Mucosa of rectum (tissue), 2 donors: ENCODE data around the gene SUGCT.
"Not testable (repeated sequence)": the region's sequence is repeated elsewhere in the genome, so short reads cannot be mapped to it uniquely, and the experiment has no call there.

ENCODE experiments used
- H3K27ac ChIP-seq, 2 donors: one replicate each; pipeline ENCODE4 v1.7.0; 2013; ENCODE audit warnings: inconsistent platforms in 2 of 2, low read depth in 2 of 2, low read length in 2 of 2
- H3K27me3 ChIP-seq, 2 donors: one replicate each; pipeline ENCODE4 v1.7.0; 2013; ENCODE audit warnings: low read length in 2 of 2; ENCODE audit not compliant: control insufficient read depth in 2 of 2, insufficient read depth in 2 of 2
- H3K36me3 ChIP-seq, 2 donors: one replicate each; pipeline ENCODE4 v1.7.0; 2013; ENCODE audit warnings: low read length in 2 of 2; ENCODE audit not compliant: control insufficient read depth in 2 of 2, insufficient read depth in 2 of 2
- H3K4me1 ChIP-seq, 2 donors: one replicate each; pipeline ENCODE4 v1.7.0; 2013; ENCODE audit warnings: low read length in 2 of 2, mild to moderate bottlenecking in 1 of 2; ENCODE audit not compliant: control insufficient read depth in 2 of 2, insufficient read depth in 2 of 2
- H3K4me3 ChIP-seq, 2 donors: one replicate each; pipeline ENCODE4 v1.7.0; 2013; ENCODE audit warnings: low read length in 2 of 2
- H3K9ac ChIP-seq, 2 donors: one replicate each; pipeline ENCODE4 v1.7.0; 2013; ENCODE audit warnings: low read length in 2 of 2, low read depth in 1 of 2, mild to moderate bottlenecking in 1 of 2
- H3K9me3 ChIP-seq, 2 donors: one replicate each; pipeline ENCODE4 v1.7.0; 2013; ENCODE audit warnings: low read length in 2 of 2; ENCODE audit not compliant: control insufficient read depth in 2 of 2
- donor health status: healthy.
- donor health status: Normal muscosa, but diverticular disease.

The SUGCT gene

DNA sequence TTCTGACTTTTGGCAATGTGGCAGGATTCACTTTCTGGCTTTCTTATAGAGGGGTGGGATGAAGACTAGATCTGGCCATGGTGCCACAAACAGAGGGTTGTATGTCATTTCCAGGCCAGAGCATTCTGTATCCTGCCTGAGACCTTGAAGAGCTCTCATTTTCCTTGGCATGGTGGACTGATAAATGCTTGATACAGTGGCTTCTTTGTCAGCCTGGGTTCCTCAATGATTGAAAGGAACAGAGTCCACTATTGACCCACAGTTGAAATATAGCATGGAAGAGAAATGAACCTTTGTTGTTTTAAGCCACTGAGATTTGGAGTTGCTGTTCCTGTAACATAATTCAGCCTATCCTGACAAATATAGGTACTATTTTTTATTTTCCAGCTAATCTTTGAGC, 462.7 kb downstream of the SUGCT start:
- H3K36me3 ChIP-seq: no peaks in the 10 kb centered on the region
- no peaks in the 10 kb centered on the region for H3K27me3 ChIP-seq
- no peaks in the 10 kb centered on the region for H3K4me1 ChIP-seq
- H3K9ac ChIP-seq: no peak overlapping the region
- H3K4me3 ChIP-seq: no peak overlapping the region
- H3K27ac ChIP-seq: no peak overlapping the region
- no peaks in the 10 kb centered on the region for H3K9me3 ChIP-seq

DNA sequence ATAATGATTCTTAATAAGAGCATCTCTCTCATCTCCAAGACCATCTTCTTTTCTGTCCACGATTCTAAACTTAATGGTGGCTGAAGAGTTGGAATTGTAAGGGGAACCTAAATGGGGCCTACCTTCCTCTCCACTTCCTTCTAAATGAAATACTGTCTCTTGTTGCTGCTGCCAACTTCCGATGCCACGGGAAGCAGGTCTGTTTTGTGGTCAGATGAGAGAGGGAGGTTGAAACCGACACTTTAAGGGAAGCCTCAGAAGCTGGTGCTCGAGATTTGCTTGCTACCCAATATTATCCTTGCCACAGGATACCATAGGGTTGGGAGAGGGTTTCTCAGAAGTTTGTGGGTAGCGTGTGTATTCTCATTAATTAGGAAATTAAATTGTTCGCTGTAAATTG, 464.1 kb downstream of the SUGCT start:
- no peak overlapping the region for H3K9ac ChIP-seq
- no peaks in the 10 kb centered on the region for H3K4me1 ChIP-seq
- H3K9me3 ChIP-seq: no peaks in the 10 kb centered on the region
- no peaks in the 10 kb centered on the region for H3K36me3 ChIP-seq
- H3K27me3 ChIP-seq: no peaks in the 10 kb centered on the region
- no peak overlapping the region for H3K4me3 ChIP-seq
- no peak overlapping the region for H3K27ac ChIP-seq

DNA sequence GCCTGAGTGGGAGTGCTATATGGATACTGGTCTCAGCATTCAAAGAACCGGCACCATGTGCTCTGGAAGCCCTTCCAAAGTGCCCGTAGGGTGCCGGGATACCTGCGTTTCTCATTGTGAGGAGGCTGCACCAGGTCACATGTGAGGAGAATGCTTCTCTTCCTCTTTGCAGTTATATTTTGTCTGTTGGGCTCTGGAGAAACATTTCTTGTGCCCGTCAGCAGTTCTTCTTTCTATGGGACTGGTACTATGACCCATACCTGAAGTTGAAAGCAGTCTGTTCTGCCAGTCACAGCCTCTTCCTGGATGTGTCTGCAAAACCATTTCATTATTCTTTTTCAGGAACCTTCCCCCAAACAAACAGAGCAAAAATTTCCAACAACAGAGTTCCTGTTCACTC, 465.0 kb downstream of the SUGCT start:
- Histone ChIP-seq H3K4me1 (no peaks in the 10 kb centered on the region), H3K27me3 (no peaks in the 10 kb centered on the region), H3K9me3 (no peaks in the 10 kb centered on the region), H3K27ac (no peak overlapping the region), H3K36me3 (no peaks in the 10 kb centered on the region), H3K4me3 (no peak overlapping the region), H3K9ac (no peak overlapping the region)

DNA sequence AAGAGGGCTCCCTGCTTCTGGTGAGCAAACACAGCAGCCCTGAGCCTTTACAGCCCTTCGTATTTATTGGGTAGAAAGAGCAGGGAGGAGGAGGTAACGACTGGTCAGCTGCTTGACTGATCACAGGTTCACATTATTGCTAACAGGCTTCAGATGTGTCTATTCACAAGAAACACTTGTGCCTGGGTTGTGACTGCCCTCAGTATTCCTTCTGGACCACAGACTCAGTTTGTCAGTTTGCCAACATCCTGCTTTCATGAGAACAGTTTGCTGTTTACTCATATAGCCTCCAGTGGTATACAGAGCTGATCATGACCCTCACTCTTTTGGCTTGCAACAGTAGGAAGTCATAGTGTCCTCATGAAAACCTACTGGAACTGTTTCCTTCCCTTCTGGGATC, 467.5 kb downstream of the SUGCT start:
- not testable (repeated sequence) for H3K4me3 ChIP-seq, H3K9me3 ChIP-seq, H3K4me1 ChIP-seq, H3K36me3 ChIP-seq, H3K9ac ChIP-seq, H3K27me3 ChIP-seq, H3K27ac ChIP-seq

DNA sequence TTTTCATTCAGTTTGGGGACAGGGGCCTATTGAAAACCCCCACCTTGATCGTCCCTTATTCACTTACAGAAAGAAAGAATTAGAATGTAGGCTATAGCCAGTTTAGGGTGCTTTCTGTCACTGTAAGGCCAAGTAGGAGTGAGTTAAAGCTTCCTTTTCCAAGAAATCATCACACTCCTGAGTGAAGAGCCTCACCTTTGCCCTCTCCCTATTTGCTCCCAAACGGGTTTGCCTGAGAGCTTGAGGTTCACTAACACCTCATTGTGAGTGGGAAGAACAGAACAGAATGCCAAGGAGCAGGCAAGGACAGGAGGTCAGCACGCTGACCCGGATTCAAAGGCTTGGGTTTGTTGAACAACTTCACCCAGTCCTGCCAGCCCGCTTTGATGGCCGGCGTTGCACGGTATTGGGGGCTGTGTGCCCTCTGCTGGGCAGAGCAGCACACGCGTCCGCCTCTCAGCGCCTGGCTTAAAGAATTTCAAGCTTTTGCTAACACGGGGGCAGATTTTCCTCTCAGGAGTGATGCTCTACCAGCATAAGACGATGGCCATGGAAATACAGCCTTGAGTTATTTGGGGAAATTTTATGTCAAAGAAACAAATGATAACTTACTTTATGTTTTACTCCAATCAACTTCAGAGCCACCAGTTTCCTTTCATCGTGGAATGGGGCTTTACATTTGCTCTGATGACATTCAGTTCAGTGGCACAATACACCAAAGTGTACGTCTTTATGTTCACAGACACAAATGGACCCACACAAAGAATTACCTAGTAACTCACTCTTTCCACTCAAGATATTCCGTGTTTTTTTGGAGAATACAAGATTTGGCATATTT, 470.0 kb downstream of the SUGCT start:
- Histone ChIP-seq H3K9me3 (no peaks in the 10 kb centered on the region), H3K27ac (no peak overlapping the region), H3K9ac (no peak overlapping the region), H3K4me3 (no peak overlapping the region), H3K36me3 (no peaks in the 10 kb centered on the region), H3K4me1 (no peaks in the 10 kb centered on the region), H3K27me3 (no peaks in the 10 kb centered on the region)

DNA sequence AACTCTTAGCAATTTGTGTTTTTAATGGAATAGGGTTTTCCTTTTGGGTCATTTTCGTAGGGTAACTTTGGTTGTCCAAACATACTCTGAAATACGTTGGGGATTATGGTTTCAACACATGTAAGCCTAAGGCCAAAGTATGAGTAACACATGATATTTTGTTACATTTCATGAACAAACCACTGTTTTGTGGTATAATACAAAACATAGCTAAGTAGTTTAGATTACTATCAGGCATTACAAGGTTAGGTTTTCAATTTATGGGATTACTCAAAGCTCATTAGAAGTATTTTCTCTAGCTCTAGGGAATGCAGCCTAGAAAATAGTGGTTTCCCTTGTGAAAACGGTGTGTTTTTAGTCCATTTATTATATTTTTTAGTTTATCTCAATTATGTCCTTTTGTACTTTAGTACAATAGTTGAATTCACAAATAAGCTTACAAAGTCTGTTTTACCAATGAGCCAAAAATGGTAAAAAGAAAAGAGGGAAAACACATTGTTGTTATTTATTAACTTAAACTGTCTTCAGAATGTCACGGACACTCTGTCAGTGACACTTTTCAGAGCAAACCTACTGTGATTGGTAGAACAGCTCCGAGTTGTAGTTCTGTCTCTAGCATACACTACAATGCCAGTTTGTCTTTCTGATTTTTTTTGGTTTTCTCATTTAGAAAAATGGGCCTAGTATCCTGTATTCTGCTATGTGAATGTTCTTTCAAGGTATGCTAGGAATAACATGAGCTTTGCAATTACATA, 473.7 kb downstream of the SUGCT start:
- H3K36me3 ChIP-seq: no peaks in the 10 kb centered on the region
- no peaks in the 10 kb centered on the region for H3K27me3 ChIP-seq
- H3K27ac ChIP-seq: no peak overlapping the region
- no peak overlapping the region for H3K9ac ChIP-seq
- H3K9me3 ChIP-seq: no peaks in the 10 kb centered on the region
- H3K4me1 ChIP-seq: no peaks in the 10 kb centered on the region
- H3K4me3 ChIP-seq: no peak overlapping the region

DNA sequence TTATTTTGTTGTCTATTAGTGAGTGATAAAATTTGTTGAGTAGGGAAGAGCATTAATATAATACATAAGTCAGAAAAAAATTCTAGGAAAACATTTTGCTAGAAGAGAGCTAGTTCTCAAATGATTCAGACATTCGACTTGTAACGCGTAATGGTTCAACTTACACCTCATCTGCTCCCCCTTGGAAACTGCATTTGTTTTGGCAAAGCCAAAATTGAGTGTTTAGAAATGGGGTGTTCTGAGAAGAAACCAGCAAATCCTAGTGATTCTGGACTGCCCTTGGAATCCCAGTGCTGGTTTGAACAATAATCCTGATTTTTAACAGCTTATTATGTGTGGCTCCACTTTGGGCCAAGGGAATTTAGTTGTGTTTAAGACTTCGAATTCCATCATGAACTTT, 475.7 kb downstream of the SUGCT start:
- Histone ChIP-seq H3K4me1 (no peaks in the 10 kb centered on the region), H3K4me3 (no peak overlapping the region), H3K9ac (no peak overlapping the region), H3K27me3 (no peaks in the 10 kb centered on the region), H3K36me3 (no peaks in the 10 kb centered on the region), H3K9me3 (no peaks in the 10 kb centered on the region), H3K27ac (no peak overlapping the region)

DNA sequence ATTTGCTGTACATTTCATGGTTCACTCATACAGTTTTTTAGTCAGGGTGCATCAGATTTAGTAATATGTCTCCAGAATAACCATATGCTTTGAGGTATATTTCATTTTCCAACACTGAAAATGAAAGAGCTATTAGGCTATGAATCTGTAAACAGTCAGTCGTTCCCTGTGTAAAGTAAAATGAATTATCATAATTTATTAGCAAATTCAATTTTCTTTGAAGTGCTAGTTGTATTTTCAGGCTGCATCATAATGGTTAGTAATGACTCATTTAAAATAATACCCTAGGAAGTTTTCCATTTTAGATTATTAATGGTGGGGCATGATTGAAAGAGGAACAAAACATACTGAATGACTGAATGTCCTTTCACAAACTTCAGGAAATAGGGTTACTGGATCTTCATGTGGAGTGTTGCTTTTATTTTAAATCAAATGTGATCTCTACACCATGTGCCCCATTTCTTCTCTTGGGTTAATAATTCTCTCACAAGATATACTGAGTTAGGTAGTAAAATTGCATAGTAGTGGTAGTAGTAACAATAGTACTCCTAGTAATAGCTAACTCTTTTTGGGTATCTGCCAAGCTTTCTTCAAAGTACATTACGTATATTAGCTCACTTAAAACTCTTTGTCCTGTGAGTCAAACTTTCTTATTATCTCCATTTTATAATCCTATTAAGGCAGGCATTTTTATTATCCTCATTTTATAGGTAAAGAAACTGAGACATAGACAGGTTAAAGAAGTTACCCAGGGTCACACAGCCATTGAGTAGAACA, 476.5 kb downstream of the SUGCT start:
- no peaks in the 10 kb centered on the region for H3K9me3 ChIP-seq
- no peaks in the 10 kb centered on the region for H3K27me3 ChIP-seq
- H3K36me3 ChIP-seq: no peaks in the 10 kb centered on the region
- H3K9ac ChIP-seq: no peak overlapping the region
- no peaks in the 10 kb centered on the region for H3K4me1 ChIP-seq
- no peak overlapping the region for H3K4me3 ChIP-seq
- H3K27ac ChIP-seq: no peak overlapping the region

DNA sequence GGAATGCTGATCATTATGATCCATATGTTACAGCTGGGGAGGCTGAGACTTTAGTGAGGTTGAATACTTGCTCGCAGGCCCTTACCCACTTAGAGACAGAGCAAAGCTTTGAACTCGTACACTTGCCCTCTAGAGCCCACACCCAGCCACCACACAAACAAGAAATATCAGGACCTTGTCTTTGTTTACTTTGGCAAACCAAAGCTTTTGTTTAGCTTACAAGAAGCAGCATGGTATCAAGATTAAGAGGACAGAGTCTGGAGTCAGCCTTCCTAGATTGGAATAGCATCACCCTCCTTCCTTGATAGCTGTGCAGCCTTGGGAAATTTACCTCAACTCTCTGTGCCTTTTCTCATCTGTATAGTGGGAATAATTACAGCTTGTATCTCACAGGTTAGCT, 477.5 kb downstream of the SUGCT start:
- Histone ChIP-seq H3K4me1 (no peaks in the 10 kb centered on the region), H3K9me3 (no peaks in the 10 kb centered on the region), H3K4me3 (no peak overlapping the region), H3K9ac (no peak overlapping the region), H3K27me3 (no peaks in the 10 kb centered on the region), H3K36me3 (no peaks in the 10 kb centered on the region), H3K27ac (no peak overlapping the region)

DNA sequence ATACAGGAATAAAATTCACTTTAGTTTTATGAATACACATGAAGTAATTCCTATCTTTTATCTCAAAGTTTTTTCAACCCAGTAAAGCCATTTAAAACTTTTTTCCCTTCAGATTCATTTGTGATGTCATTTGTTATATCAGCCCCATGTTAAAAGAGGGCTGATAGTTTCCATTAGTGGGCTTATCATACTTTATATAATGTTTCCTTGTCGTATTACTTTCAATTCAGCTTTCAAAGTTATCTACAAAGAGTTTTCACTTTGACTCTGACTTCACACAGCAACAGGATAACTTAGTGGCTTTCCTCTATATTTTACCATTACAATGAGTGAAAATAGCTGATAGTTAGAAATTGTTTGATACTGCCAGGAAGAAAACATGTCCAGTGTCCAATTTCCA, 484.8 kb downstream of the SUGCT start:
- Histone ChIP-seq H3K4me3 (no peak overlapping the region), H3K27me3 (no peaks in the 10 kb centered on the region), H3K9ac (no peak overlapping the region), H3K27ac (no peak overlapping the region), H3K36me3 (no peaks in the 10 kb centered on the region), H3K9me3 (no peaks in the 10 kb centered on the region), H3K4me1 (peaks cover 0 to 6% of the 10 kb centered on the region in 2 donors)
